ENCODE data around the gene GOLIM4. TPM values are rescaled to one million over a fixed set of nuclear protein-coding genes. Genes with fewer than 3 reads are reported as not detected.

GOLIM4 gene
- total RNA-seq, 1 experiment from 2014 or later = 12.2 TPM

DNA sequence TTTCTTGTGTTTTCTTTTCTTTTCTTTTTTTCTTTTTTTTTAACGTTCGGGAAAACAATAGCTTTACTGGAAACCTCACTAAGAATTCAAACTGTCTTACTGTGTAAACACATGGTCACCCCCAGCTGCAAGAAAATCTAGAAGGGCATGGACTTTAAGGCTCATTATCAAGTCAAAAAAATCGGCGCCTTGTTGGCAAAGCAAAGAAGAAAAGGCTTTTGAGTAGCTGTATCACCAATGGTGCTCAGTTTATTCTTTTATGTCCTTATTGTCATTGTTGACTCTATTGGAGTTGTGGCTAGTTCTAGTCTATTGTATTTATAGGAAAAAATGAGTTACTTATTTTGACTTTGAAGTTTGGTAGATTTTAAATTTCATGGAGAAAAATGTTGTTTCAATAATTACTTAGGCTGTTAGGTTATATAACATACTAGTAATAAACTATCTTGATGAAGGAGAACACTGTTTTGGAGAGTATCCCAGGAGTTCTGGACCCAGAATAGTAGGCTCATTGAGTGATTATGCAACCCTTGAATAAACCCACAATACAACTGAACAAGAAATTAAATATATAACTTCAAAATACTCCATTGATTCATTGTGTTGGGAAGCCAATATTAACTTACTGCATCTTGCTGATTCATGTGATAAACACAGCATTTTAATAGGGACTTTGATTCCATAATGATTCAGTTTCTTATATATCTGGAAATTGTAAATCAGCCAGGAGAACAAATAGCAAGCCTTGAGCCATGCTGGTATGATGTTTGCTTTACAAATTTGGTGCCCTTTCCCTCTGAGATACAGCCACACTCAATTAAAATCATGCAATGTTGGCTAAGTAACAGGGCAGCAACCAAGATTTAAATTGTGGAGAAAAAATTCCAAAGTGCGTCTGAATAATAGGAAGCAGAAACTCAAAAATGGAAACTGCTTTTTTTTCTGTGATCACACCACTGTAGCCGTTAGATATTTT, 27.8 kb upstream of the GOLIM4 start:
- no peak for DNase-seq (ENCODE audit: low spot score)
- POLR2A ChIA-PET (ENCODE audit: low non-redundant PET) = no interaction called here
- CTCF ChIA-PET = no interaction called here
- H3K36me3 ChIP-seq (ENCODE audit: insufficient read depth, low read length, poor library complexity, severe bottlenecking) = no peaks in the 10 kb centered on the region
- H3K4me1 ChIP-seq (ENCODE audit: insufficient read depth, low read length, poor library complexity, severe bottlenecking) = no peaks in the 10 kb centered on the region
- peaks cover 6% of the 10 kb centered on the region for H3K9me3 ChIP-seq (ENCODE audit: low read depth, low read length, poor library complexity, severe bottlenecking)
- intact Hi-C loops (cut with micrococcal nuclease; ENCODE audit: unreplicated experiment) = no loop called here
- no peak for TF ChIP-seq EZH2 (IDR thresholded peaks at IDR 0.05; ENCODE audit: borderline replicate concordance, low read depth, low read length, poor library complexity, severe bottlenecking)
- no peak for TF ChIP-seq CTCF (conservative IDR thresholded peaks at IDR 0.05; ENCODE audit: low read depth, low read length)
- H3K27ac ChIP-seq (ENCODE audit: low read depth, low read length, poor library complexity, severe bottlenecking) = no peak overlapping the region
- no TSS peak for BruUV-seq (replicated peaks)
- no peaks in the 10 kb centered on the region for H3K27me3 ChIP-seq (replicated peaks; ENCODE audit: insufficient read depth, low read depth, low read length, poor library complexity)
- H3K4me3 ChIP-seq (ENCODE audit: low read depth, low read length, poor library complexity, severe bottlenecking) = no peak overlapping the region

GRCh38 chr3:168121184-168122017, 25.7 kb upstream of the GOLIM4 start:
- Histone ChIP-seq H3K36me3 (ENCODE audit: insufficient read depth, low read length, poor library complexity, severe bottlenecking) (no peaks in the 10 kb centered on the region), H3K27me3 (replicated peaks; ENCODE audit: insufficient read depth, low read depth, low read length, poor library complexity) (no peaks in the 10 kb centered on the region), H3K4me1 (ENCODE audit: insufficient read depth, low read length, poor library complexity, severe bottlenecking) (no peaks in the 10 kb centered on the region), H3K27ac (ENCODE audit: low read depth, low read length, poor library complexity, severe bottlenecking) (no peak overlapping the region), H3K9me3 (ENCODE audit: low read depth, low read length, poor library complexity, severe bottlenecking) (no peaks in the 10 kb centered on the region), H3K4me3 (ENCODE audit: low read depth, low read length, poor library complexity, severe bottlenecking) (no peak overlapping the region)
- no peak for DNase-seq (ENCODE audit: low spot score)
- ChIA-PET POLR2A (ENCODE audit: low non-redundant PET) (no interaction called here), CTCF (no interaction called here)
- TF ChIP-seq CTCF (conservative IDR thresholded peaks at IDR 0.05; ENCODE audit: low read depth, low read length) (no peak), EZH2 (IDR thresholded peaks at IDR 0.05; ENCODE audit: borderline replicate concordance, low read depth, low read length, poor library complexity, severe bottlenecking) (no peak)
- BruUV-seq (replicated peaks) = no TSS peak
- intact Hi-C loops (cut with micrococcal nuclease; ENCODE audit: unreplicated experiment) = no loop called here

- Histone ChIP-seq H3K4me3 (ENCODE audit: low read depth, low read length, poor library complexity, severe bottlenecking) (no peak overlapping the region), H3K27ac (ENCODE audit: low read depth, low read length, poor library complexity, severe bottlenecking) (no peak overlapping the region), H3K36me3 (ENCODE audit: insufficient read depth, low read length, poor library complexity, severe bottlenecking) (no peaks in the 10 kb centered on the region), H3K4me1 (ENCODE audit: insufficient read depth, low read length, poor library complexity, severe bottlenecking) (no peaks in the 10 kb centered on the region), H3K27me3 (replicated peaks; ENCODE audit: insufficient read depth, low read depth, low read length, poor library complexity) (peaks cover 2% of the 10 kb centered on the region), H3K9me3 (ENCODE audit: low read depth, low read length, poor library complexity, severe bottlenecking) (no peaks in the 10 kb centered on the region)
- no peak for TF ChIP-seq EZH2 (IDR thresholded peaks at IDR 0.05; ENCODE audit: borderline replicate concordance, low read depth, low read length, poor library complexity, severe bottlenecking)
- no peak for TF ChIP-seq CTCF (conservative IDR thresholded peaks at IDR 0.05; ENCODE audit: low read depth, low read length)
- ChIA-PET CTCF (no interaction called here), POLR2A (ENCODE audit: low non-redundant PET) (no interaction called here)
- intact Hi-C loops (cut with micrococcal nuclease; ENCODE audit: unreplicated experiment) = no loop called here
- peak; percentile 16 for DNase-seq (ENCODE audit: low spot score)
- BruUV-seq (replicated peaks) = no TSS peak
These were observed 22.2 kb upstream of the GOLIM4 start for GRCh38 chr3:168117853-168118313.

Measured in A673 (cell line).